ENCODE results near the gene FHAD1.

Gene FHAD1

GRCh38 chr1:15436881-15437442, 189.9 kb downstream of the FHAD1 start:
- DNase-seq (ENCODE audit: low read depth), result no peak
- H3K4me3 ChIP-seq (ENCODE audit: low read length), result no peak overlapping the region
- TF ChIP-seq CTCF (conservative IDR thresholded peaks at IDR 0.05; ENCODE audit: low read depth, low read length), result no peak

GRCh38 chr1:15439325-15439724, 192.3 kb downstream of the FHAD1 start:
- no peak for TF ChIP-seq CTCF (conservative IDR thresholded peaks at IDR 0.05; ENCODE audit: low read depth, low read length)
- H3K4me3 ChIP-seq (ENCODE audit: low read length), result no peak overlapping the region
- DNase-seq (ENCODE audit: low read depth), result no peak

GRCh38 chr1:15440357-15440756, 193.3 kb downstream of the FHAD1 start:
- DNase-seq (ENCODE audit: low read depth), result no peak
- TF ChIP-seq CTCF (conservative IDR thresholded peaks at IDR 0.05; ENCODE audit: low read depth, low read length), result no peak
- no peak overlapping the region for H3K4me3 ChIP-seq (ENCODE audit: low read length)

DNA sequence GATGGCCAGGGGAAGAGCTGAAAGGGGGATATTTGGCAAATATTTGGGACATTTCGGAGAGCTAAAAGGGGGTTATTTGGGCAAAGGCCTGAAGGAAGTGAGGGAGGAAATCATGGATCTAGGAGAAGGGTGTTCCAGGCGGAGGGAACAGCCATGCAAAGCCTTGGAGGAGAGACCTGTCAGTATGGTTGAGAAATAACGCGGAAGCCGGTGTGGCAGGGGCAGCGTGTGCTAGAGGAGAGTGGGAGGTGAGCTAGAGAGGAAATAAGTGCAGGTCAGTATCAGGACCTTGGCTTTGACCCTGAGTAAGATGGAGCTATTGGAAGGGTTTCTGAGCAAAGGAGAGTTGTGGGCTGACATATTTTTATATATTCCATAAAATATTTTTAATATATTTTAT, 194.2 kb downstream of the FHAD1 start:
- H3K4me3 ChIP-seq (ENCODE audit: low read length), result no peak overlapping the region
- TF ChIP-seq CTCF (conservative IDR thresholded peaks at IDR 0.05; ENCODE audit: low read depth, low read length), result no peak
- no peak for DNase-seq (ENCODE audit: low read depth)

GRCh38 chr1:15442119-15442518, 195.1 kb downstream of the FHAD1 start:
- H3K4me3 ChIP-seq (ENCODE audit: low read length), result no peak overlapping the region
- no peak for TF ChIP-seq CTCF (conservative IDR thresholded peaks at IDR 0.05; ENCODE audit: low read depth, low read length)
- no peak for DNase-seq (ENCODE audit: low read depth)

DNA sequence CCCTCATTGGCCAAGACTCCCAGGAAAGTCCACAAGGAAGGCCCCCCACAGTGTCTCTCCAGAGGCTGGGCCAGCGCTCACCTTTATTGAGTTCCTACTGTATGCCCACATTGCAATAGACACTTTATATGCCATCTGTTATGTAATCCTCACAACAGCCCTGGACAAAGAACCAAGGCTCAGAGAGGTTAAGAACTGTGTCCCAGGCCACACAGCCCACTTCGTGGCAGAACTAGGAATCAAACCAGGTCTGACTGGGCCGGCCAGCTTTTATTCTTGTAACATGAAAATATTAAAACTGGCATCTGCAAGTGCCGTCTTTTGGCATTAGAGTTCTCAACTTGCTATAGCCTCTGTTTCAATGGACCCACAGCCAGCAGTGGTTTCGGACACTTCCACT, 195.7 kb downstream of the FHAD1 start:
- no peak for TF ChIP-seq CTCF (conservative IDR thresholded peaks at IDR 0.05; ENCODE audit: low read depth, low read length)
- no peak overlapping the region for H3K4me3 ChIP-seq (ENCODE audit: low read length)
- DNase-seq (ENCODE audit: low read depth), result no peak

- DNase-seq (ENCODE audit: low read depth), result no peak
- TF ChIP-seq CTCF (conservative IDR thresholded peaks at IDR 0.05; ENCODE audit: low read depth, low read length), result no peak
- H3K4me3 ChIP-seq (ENCODE audit: low read length), result no peak overlapping the region
Measured at GRCh38 chr1:15443281-15443680, 196.3 kb downstream of the FHAD1 start.
